OCI-LY1 (cell line): Measurements from ENCODE around the gene EP300.

Experiments
- CTCF ChIP-seq: fragments of 200-600 bp; sonication (generic), shearing (Covaris generic); IDR thresholded peaks from 2 replicates; pipeline ENCODE4 v1.5.1; 2017; ENCODE audit warnings: mild to moderate bottlenecking, antibody characterized with exemption, low read length, moderate library complexity, mixed read lengths
- EZH2 ChIP-seq: fragments of 200-600 bp; sonication (generic), shearing (Covaris generic); IDR thresholded peaks from 2 replicates; pipeline ENCODE4 v1.8.0; 2017; ENCODE audit warnings: borderline replicate concordance, mixed run types, mild to moderate bottlenecking, antibody characterized with exemption, low read length, moderate library complexity, mixed read lengths

GRCh38 chr22:41147722-41148121 is 55.3 kb downstream of the EP300 start:
- TF ChIP-seq EZH2 (no peak), CTCF (no peak)
